Activated gamma-delta T cell treated with anti-CD3 and anti-CD28 coated beads, Interleukin-2, amount 50 U/mL, for 16 hours (primary cell): ENCODE results near the gene SLC22A23.
"Not testable (repeated sequence)": the region's sequence is repeated elsewhere in the genome, so short reads cannot be mapped to it uniquely, and the experiment has no call there.

Experiments
- DNase-seq: peaks from one replicate; pipeline ENCODE4 v3.0.0-alpha.2; 2020; ENCODE audit warnings: low read depth

Gene SLC22A23

GRCh38 chr6:3263096-3263495 lies 193.8 kb downstream of the SLC22A23 start:
- no peak for DNase-seq

DNA sequence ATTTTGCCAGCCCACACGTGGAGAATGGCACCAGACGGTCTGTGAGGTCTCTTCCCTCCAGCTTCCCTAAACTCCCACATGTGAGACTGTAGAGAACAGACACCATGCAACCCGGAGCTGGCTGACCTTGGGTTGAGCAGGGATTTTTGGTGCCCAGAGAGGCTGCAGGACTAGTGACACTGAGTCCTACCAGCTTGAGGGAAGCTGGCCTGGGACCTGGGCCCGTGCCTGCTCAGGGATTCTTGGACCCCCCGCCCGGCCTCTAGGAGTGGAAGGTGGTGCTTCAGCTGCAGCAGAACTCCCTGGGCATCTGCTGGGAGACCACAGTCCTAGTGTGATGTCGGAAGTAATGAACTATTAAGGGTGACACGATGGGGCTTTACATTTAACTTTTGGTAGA lies 194.9 kb downstream of the SLC22A23 start:
- no peak for DNase-seq

GRCh38 chr6:3261518-3261820 lies 195.4 kb downstream of the SLC22A23 start:
- no peak for DNase-seq

- no peak for DNase-seq
These were observed 195.9 kb downstream of the SLC22A23 start for GRCh38 chr6:3260772-3261517.

DNA sequence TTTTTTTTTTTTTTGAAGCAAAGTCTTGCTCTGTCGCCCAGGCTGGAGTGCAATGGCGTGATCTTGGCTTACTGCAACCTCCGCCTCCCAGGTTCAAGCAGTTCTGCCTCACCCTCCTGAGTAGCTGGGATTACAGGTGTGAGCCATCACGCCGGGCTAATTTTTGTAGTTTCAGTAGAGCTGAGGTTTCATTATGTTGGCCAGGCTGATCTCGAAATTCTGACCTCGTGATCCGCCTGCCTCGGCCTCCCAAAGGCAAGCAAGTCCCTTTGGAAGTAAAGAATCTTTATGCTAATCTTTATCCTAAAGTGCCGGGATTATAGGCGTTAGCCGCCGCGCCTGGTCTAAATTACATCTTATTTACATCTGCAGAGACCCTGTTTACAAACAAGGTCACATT lies 196.6 kb downstream of the SLC22A23 start:
- DNase-seq = no peak

- no peak for DNase-seq
These were observed 197.3 kb downstream of the SLC22A23 start for GRCh38 chr6:3259491-3259958.

DNA sequence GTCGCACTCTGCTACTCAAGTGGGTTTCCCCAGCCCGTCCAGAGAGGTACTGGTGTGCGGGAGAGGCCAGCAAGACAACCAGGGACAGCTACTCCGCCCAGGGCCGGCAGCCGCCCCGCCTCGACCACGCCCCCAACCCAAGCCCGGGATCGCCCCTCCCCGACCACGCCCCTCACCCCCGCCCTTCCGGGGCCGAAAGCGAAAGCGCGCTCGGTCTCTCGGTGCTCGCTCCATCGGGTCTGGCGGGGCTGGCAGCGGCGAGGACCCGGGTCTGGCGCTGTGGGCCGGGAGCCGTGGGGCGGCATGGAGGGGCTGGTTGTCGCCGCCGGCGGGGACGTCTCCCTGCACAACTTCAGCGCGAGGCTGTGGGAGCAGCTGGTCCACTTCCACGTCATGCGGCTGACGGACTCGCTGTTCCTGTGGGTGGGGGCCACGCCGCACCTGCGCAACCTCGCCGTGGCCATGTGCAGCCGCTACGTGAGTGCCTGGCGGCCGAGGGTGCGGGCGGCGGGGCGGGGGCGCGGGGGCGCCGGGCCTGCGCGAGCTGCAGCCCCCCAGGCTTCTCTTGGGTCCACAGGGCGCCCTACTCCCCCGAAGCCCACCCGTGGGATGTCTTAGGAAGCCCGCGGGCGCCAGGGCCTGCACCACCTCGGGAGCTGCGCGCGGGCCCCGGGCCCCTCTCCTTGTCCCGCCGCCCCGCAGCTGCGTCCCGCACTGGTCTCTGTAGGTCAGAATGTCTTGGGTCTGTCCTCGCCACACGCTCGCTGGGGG lies 197.9 kb downstream of the SLC22A23 start, which contains the start of gene PSMG4:
PSMG4 (plus strand) TSS at position 228 of the 771 bp plus-strand sequence; CDS start at position 304, 76 bp downstream.
- DNase-seq = peak; percentile 93

DNA sequence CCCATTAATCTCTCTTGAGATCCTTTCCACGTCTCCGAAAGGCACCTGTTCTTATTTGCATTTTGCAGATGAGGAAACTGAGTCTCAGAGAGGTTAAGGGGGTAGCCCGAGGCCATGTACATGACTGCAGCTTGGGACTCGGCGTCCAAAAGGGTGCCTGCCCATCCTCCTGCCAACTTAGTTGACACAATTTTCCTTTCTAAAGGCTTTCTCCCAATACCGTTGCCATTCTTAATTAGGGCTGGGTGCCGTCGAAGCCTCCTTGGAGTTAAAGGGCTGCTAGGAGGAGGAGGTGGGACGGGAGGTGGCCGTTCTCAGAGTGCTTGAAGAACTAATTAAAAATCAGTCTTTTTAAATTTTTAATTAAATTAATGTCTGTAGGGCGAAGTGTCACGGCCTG lies 198.6 kb downstream of the SLC22A23 start:
- DNase-seq = no peak

DNA sequence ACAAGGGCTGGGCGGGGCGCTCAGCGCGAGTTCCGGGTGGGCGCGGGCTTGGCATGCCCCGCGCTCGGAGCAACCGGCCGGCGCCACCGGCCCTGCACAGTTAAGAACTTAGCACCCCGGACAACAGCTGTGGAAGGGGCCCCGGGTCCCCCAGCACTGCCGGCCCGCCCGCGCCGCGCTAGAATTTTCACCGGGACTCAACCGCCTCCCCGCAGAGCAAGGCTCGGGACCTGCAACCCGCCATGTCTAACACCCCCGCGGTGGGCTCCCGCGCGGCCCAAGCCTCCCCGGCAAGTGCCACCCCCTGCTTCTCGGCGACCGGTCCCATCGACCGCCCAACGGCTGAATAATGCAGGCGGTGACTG lies 203.3 kb downstream of the SLC22A23 start:
- DNase-seq = no peak

- DNase-seq = no peak
These were observed 203.8 kb downstream of the SLC22A23 start for GRCh38 chr6:3252861-3253596.

- no peak for DNase-seq
These were observed 204.5 kb downstream of the SLC22A23 start for GRCh38 chr6:3252369-3252768.

DNA sequence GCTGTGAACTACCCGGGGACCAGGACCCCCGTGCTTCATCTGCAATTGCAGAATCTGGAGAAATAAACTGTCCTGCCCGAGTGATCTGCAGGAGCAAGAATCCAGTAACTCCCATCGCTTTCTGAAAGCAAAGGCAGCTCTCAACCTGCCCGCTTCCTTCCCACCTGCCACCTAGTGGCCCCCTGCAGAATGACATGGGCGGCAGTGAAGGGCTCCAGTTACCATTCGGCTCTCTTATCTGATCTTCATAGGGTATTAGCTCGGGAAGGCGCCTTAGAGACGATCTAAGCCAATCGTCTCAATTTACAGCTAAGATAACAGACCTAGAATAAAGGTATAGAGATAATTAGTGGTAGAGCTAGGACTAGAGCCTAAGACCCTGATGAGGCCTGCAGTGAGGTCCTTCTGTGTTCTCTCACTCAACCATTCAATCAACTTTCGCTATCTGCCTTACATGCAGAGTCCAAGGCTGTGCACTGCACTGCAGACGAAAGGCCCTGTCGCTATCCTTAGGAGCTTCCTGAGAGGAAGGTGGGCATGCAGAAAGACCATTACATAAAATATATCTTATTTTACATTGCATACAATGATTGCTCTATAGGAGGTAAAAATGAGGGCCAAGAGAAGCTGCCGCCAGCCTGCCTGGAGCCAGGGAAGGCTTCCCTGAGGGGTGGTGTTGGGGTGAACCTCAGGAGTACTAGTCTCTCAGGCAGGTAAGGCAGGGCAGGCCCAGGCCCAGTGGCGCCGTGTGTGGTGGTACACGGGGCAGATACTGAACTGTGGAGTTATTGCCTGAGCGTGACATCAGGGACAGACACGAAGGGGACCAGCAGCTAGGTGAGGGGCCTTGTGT lies 205.2 kb downstream of the SLC22A23 start:
- DNase-seq = peak; percentile 70

DNA sequence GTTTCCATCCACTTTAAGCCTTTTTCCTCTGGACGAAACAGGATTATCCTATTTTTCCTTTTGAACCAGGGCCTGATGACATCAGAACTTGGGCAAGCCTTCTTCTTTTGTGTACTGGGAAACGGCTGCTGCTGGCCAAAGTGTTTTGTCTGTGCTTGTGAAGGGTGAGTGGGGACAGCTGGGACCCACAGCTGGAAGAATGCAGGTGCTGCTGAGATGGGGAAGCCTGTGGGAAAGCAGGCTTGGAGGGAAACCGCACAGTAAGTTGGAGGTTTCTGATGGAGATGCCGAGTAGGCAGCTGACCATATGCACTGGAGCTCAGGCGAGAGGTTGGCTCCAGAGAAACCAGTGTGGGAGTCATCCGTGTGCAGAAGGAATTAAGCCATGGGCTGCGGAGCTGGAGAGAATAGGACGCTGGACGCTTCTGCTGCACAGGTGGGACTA lies 206.6 kb downstream of the SLC22A23 start:
- no peak for DNase-seq

- DNase-seq = no peak
These were observed 207.0 kb downstream of the SLC22A23 start for GRCh38 chr6:3249821-3250220.

DNA sequence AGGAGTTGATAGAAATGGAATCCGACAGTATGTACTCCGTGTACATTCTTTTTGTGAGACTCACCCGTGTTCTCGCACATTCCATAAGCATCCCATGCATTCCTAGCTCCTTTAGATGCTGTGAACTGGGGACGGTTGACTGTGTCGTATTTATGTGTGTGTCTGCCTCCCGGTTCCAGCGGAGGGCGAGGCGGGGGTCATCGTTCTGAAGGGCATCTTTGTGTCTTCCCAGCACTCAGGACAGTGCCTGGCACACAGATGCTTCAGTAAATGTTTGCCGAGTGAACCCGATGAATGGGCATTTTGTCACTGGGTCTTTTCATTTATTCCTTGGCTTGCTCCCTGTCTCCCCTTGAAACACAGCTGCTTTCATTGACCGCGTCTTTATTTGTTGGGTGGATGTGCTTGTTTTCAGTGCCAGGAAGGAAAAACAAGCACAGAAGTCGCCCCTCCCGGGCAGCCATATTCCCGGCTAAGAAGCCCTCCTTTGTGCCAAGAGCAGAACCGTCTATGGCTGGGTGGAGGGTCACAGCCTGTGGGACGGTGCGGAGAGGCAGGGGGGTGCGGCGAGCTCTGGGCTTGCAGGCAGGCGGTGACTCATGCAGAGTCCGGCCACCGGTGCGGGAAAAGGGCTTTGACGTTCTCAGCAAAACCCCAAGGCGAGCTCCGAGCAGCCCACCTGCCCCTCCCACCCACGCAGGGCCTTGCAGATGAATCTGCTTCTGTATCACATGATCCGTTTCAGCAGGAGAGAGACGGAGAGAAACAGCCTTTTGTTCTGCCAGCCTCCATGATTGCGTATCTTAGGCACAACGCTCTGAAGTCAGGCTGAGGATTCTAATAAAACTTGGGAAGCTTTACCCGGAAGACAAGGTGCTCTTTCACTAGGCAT lies 209.3 kb downstream of the SLC22A23 start:
- no peak for DNase-seq

DNA sequence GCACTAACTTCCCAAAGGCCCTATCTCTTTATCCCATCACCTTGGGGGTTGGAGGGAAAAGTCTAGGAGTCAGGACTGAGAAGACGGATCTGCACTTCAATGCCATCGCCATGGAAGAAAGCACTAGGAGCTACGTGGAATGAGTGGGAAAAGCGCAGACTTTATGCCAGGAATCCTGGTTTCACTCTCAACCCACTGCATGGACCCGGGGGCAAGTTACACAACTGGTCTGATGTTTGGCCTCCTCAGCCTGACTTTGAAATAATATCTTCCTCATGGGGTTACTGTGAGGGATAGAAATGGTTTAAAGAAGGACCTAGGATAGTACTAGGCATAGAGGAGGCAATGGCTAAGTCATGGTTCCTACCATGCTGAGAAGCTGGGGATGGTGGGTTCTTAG lies 211.6 kb downstream of the SLC22A23 start:
- DNase-seq = no peak

- DNase-seq = not testable (repeated sequence)
These were observed 212.1 kb downstream of the SLC22A23 start for GRCh38 chr6:3244832-3245161.

DNA sequence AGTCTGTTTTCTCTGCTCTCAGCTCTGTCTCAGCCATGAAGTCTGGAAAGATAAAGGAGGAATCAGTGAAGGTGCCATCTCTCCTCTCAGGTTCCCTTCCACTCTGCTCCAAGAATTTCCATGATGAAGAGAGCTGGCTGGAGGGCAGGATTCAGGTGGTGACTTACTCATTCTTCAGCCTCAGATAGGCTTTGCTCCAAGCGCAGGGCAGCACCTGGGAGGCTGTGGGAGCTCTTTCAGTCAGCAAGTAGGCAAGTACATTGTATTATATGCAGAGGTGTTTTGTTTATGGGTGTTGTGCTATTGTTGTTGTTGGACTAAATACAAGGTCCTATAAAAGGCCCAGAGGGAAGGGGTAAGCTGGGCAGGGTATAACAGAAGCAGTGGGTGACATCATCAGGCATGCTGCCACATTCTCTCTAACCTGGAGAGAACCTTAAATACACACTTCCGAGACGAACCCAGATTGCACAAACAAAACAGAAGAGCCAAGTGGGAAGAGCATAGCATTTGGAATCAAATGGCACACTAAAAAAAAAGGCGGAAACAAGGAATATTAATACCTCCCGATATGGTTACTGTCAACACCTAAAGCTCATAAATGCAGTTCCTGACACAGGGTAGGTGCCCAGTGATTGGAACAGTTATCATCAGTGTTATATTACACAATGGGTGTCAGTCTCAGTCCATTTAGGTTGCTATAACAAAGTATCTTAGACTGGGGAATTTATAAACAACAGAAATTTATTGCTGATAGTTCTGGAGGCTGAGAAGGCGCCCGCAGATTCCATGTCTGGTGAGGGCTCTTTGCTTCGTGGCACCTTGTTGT lies 212.6 kb downstream of the SLC22A23 start:
- DNase-seq = no peak

GRCh38 chr6:3242768-3243167 lies 214.1 kb downstream of the SLC22A23 start:
- no peak for DNase-seq

GRCh38 chr6:3241745-3242144 lies 215.1 kb downstream of the SLC22A23 start:
- not testable (repeated sequence) for DNase-seq
